Right ventricle myocardium superior (tissue), 1 donor: ENCODE measurements around the gene HCN4. TPM values are rescaled to one million over a fixed set of nuclear protein-coding genes. Genes with fewer than 3 reads are reported as not detected.

ENCODE experiments used
- ATAC-seq: fragments of 200-7000 bp; cut with Tn5 transposase; one replicate; pipeline ENCODE4 v1.9.1; 2020; ENCODE audit warnings: mild to moderate bottlenecking; ENCODE audit not compliant: poor library complexity
- DNase-seq: peaks from one replicate; pipeline ENCODE4 v3.0.0-alpha.2; 2020
- intact Hi-C: fragments of 100-400 bp; cut with DNase I; formaldehyde crosslinking; loops from one replicate; pipeline ENCODE4 v1.11.2; 2022
- total RNA-seq: library from RNA; stranded (reverse); fragmentation: NEBNext Ultra II Directional; extraction: Animal tissue kit (Norgen Biotek cat#: 25700); gene quantifications from one replicate; pipeline ENCODE4 v1.2.1, GENCODE V29; 2021
- donor health status: DM: no; HTN: yes; CAD: no; lungs with severe emphysema.

HCN4 gene
- total RNA-seq, 1 donor from 2014 or later = 16.6 TPM

- DNase-seq (no peak), ATAC-seq (no peak)
- intact Hi-C loops = no loop called here
These were observed 13.0 kb downstream of the HCN4 start for GRCh38 chr15:73355612-73356265.

DNA sequence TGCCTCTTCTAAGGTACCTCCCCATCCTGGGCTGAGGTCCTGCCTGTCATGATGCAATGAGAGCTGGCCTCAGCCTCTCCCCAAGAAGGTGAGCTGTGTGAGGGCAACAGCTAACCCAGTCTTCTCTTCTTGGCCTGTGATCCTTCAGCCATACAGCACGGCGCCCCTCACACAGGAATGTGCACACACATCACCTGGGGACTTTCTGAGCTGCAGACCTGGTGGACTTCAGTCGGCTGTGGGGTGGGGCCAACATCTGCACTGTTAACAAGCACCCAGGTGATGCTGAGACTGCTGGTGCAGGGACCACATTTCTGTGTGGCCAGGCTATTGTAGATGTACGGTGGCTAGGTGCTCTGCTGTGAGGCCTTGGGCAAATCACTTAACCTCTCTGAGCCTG lies 14.5 kb downstream of the HCN4 start:
- DNase-seq = no peak
- intact Hi-C loops = no loop called here
- ATAC-seq = no peak

- ATAC-seq = no peak
- no peak for DNase-seq
These were observed 15.0 kb downstream of the HCN4 start for GRCh38 chr15:73353734-73354133.

GRCh38 chr15:73352082-73352481 lies 16.7 kb downstream of the HCN4 start:
- peak; percentile 88 for ATAC-seq
- DNase-seq = peak; percentile 75
- intact Hi-C loops = no loop called here

More at GRCh38 chr15:73353734-73354133, 15.0 kb downstream of the HCN4 start:
- intact Hi-C loops = no loop called here

GRCh38 chr15:73349191-73349590 lies 19.6 kb downstream of the HCN4 start:
- intact Hi-C loops = no loop called here
- no peak for ATAC-seq
- DNase-seq = no peak

DNA sequence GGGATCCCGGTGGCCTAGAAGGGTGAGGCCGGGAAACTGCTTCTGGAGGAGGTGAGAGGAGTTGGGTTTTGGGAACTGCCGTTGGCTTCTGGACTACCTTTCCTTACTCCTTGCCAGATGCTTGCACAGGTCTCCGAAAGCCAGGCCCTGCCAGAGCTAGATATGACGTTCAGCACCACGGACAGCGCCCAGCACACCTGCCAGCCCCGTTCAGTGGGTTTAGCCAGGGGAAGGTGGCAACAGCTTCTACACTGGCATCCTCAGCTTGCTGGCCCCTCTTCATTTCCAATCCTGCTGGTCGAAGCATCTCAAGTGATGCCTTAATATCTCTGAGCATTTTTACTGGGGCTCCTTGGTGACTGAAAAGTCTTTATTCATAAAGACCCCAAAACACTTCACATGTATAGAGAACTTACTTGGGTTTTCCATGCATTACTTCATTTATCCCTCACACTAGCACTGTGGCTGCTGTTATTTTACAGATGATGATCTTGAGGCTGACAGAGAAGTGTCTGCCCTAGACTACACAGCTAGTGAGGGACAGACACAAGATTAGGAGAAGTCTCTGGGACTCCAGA lies 21.9 kb downstream of the HCN4 start:
- DNase-seq = peak; percentile 67
- ATAC-seq = peak; percentile 82
- intact Hi-C loops = no loop called here

GRCh38 chr15:73345658-73346057 lies 23.1 kb downstream of the HCN4 start:
- ATAC-seq (peak; percentile 88), DNase-seq (no peak)
- intact Hi-C loops = no loop called here

DNA sequence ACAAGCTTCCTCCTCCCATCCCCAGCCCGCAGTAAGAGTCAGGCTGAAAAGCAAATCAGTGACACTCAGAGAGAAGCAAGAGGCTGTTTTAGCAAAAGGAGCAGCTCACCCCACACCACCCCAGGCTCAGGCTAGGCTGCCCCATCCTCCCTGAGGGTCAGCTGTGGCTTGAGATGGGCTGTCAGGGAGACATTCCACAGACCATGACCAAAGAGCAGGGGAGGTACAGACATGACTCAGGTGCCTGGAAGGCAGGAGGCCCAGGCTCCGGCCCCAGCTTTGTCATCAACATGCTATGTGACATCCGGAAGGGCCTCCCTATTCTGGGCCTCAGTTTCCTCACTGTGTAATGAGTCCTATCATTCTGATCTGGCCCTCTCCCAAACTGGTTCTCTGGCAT lies 24.7 kb downstream of the HCN4 start:
- no peak for DNase-seq
- ATAC-seq = no peak
- intact Hi-C loops = no loop called here

DNA sequence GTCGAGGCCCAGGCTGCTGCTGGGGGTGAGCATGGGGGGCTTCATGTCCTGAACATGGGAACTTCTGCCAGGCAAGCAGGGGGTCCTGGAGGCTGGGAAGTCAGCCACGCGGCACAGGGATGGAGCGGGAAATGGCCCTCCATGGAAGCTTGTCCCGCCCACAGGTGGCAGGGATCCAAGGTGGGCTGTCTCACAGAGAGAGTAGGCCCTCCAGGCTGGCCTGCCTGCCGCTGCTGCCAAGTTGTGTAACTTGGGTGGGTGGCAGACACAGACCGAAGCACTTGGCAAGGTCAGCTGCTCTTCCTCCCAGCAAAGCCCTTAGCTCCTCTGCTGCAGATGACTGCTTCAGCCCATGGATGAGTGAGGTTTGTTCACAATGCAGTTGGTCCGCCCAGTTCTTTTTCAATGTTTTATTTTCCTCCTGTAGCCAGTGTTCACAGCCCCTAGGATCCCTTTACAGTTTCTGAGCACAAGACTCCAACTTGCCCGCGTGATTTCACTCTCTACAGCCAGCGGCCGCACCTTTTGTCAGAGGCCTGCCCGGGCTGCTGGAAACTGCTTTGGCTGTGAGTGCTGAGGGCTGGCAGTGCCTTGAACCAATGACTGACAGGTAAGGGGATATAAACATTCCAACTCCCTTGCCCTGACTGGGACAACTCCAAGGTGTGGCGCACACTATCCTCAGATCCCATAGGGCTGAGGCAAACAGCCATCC lies 26.7 kb downstream of the HCN4 start:
- peak; percentile 26 for ATAC-seq
- intact Hi-C loops = no loop called here
- DNase-seq = peak; percentile 61

- ATAC-seq = no peak
- intact Hi-C loops = no loop called here
- no peak for DNase-seq
These were observed 28.1 kb downstream of the HCN4 start for GRCh38 chr15:73340502-73341192.

DNA sequence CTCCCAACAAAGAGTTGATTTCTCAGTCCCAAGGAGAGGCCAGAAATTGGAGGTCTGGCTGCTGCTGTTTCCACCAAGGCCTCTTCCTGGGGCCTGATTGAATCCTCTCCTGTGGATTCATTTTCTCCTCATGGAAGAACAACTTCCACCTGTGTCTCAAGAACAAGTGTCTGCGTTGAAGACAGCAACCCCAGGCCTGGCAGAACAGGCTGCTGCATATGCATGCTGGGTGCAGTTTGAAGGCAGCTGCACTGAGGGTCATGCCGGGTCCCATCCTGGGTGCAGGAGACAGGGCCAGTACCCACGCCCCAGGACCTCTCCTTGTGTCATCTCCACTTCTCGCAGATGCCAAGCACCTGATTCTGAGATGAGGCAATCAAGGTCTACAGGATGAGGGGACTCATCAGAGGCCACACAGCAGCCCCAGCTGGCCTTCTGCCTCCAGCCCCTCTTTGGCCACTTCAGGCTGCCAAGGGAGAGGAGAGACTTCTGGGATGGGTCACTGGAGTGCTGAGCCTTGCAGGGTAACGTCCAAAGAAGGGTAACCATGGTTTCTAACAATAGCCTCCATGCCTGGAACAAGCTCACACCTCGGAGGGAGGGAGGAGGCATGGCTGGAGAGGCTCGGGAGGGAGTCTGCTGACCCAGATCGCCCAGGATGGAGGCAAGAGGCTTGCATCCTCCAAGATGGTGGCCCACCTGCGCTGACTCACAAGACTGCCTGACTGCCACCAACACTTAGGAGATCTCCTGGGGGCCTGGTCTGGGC lies 30.0 kb downstream of the HCN4 start:
- no peak for ATAC-seq
- DNase-seq = peak; percentile 21
- intact Hi-C loops = no loop called here

- DNase-seq (no peak), ATAC-seq (no peak)
- intact Hi-C loops = no loop called here
These were observed 30.7 kb downstream of the HCN4 start for GRCh38 chr15:73338058-73338457.

DNA sequence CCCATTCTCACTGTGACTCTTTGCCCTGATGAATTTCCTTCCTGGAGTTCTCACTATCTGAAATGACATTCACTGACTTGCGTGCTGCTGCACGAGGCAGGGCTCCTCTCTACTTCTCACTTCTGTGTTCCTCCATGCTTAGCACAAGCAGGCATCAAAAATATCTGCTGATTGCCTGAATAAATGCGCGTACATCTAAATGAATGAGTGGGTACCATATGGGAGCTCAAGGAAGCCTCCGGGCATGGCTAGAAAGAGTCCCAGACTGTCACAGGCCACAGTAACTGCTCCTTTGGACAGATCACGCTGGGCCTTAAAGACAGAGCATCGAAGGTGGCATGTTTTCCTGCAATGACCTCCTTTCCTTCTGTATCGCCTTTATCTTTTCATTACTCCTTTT lies 31.6 kb downstream of the HCN4 start:
- ATAC-seq (no peak), DNase-seq (no peak)
- intact Hi-C loops = no loop called here

DNA sequence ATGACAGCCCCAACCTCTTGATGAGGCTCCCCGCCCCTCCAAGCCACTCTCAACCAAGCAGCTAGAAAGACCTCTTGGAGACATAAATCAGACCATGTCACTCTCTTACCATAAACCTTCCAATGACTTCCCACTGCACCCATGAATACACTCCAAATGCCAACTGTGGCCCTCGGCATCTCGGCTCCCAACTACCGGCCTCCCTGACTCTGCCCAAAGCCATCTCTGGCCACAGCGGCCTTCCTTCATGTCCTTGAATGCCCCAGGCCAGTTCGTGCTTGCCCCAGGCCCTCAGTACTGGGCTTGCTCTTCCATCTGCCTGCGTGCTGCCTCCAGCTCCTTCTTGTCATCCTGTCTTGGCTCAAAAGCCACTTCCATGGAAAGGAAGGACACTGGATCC lies 32.0 kb downstream of the HCN4 start:
- intact Hi-C loops = no loop called here
- ATAC-seq = no peak
- DNase-seq = no peak

DNA sequence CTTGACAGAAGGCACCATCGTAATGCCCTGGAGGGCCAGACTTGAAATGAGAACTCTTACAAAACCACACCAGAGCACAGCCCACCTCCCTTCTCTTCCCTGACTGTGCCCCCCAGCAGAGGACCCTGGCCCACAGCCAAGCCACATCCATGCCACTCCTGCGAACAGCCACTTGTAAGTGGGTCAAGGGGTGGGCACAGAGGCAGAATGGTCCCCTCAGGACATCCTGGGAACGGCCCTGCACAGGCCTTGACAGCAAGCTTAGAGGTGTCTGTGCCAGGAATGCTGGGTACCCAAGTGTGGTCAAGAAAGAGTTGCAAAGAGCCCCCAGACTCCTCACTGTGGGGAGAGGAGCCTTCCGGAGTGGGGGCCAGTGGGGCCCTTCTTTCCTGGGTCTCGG lies 33.3 kb downstream of the HCN4 start:
- intact Hi-C loops = no loop called here
- DNase-seq (no peak), ATAC-seq (no peak)

DNA sequence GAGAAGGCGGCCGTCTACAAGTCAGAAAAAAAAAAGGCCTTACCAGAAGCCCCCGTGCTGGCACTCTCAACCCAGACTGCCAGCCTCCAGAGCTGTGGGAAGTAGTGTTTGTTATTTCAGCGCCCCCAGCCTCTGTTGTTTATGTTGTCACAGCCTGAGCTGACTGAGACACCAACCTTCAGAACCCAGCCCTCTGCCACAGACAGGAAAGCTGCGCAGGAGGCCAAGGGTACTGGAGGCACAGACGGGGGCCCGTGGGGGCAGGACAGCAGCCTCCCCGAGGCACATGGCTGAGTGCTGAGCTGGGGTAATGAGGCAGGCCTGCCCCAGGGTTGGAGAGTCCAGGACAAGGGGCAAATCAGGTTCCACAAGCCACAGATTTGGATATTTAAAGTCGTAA lies 33.7 kb downstream of the HCN4 start:
- no peak for DNase-seq
- intact Hi-C loops = no loop called here

DNA sequence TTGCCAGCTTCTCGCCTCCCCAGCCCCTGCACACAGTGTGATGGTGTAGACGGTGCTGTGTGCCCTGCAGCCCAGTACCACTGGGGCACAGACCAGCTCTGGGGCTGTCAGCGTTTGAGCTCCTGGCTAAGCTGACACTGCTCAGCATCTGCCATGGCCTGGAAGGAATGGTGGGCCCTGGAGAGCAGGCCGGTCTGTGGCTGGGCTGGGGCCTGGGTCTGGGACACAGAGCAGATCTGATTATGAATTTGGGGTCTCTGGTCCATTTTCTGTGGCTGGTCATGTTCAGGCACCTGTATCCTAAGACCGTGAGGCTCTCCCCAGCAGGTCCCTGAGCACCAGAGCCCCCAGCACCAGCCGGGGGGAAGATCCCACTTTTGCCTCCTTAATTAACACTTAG lies 34.7 kb downstream of the HCN4 start:
- no peak for ATAC-seq
- intact Hi-C loops = no loop called here

More for the DNA sequence above, 33.7 kb downstream of the HCN4 start:
- ATAC-seq = no peak

GRCh38 chr15:73333001-73333400 lies 35.8 kb downstream of the HCN4 start:
- intact Hi-C loops = no loop called here
- ATAC-seq (no peak), DNase-seq (no peak)

More for the DNA sequence above, 34.7 kb downstream of the HCN4 start:
- DNase-seq = no peak
